ENCODE measurements around the gene DOCK8.

Gene DOCK8

GRCh38 chr9:318646-319045, 104.0 kb downstream of the DOCK8 start:
- H3K4me1 Mint-ChIP-seq, result no peaks in the 10 kb centered on the region
- no peak overlapping the region for H3K27ac Mint-ChIP-seq
- peaks cover 12% of the 10 kb centered on the region for H3K27me3 Mint-ChIP-seq (ENCODE audit: low read depth, poor library complexity)
- H3K9me3 Mint-ChIP-seq, result no peaks in the 10 kb centered on the region
- no peak for DNase-seq
- no peak overlapping the region for H3K4me3 Mint-ChIP-seq
- no peak for TF ChIP-seq CTCF (IDR thresholded peaks at IDR 0.05)
- H3K36me3 Mint-ChIP-seq (ENCODE audit: low read depth), result no peaks in the 10 kb centered on the region

GRCh38 chr9:324971-325370, 110.3 kb downstream of the DOCK8 start:
- no peak overlapping the region for H3K4me3 Mint-ChIP-seq
- no peak for TF ChIP-seq CTCF (IDR thresholded peaks at IDR 0.05)
- no peaks in the 10 kb centered on the region for H3K9me3 Mint-ChIP-seq
- no peaks in the 10 kb centered on the region for H3K27me3 Mint-ChIP-seq (ENCODE audit: low read depth, poor library complexity)
- H3K4me1 Mint-ChIP-seq, result peaks cover 5% of the 10 kb centered on the region
- no peak for DNase-seq
- H3K36me3 Mint-ChIP-seq (ENCODE audit: low read depth), result no peaks in the 10 kb centered on the region
- no peak overlapping the region for H3K27ac Mint-ChIP-seq

GRCh38 chr9:326667-327066, 112.0 kb downstream of the DOCK8 start:
- no peaks in the 10 kb centered on the region for H3K36me3 Mint-ChIP-seq (ENCODE audit: low read depth)
- peaks cover 5% of the 10 kb centered on the region for H3K4me1 Mint-ChIP-seq
- TF ChIP-seq CTCF (IDR thresholded peaks at IDR 0.05), result no peak
- no peaks in the 10 kb centered on the region for H3K9me3 Mint-ChIP-seq
- H3K27me3 Mint-ChIP-seq (ENCODE audit: low read depth, poor library complexity), result peaks cover 2% of the 10 kb centered on the region
- H3K27ac Mint-ChIP-seq, result no peak overlapping the region
- H3K4me3 Mint-ChIP-seq, result no peak overlapping the region
- DNase-seq, result no peak

GRCh38 chr9:328453-328852, 113.8 kb downstream of the DOCK8 start:
- H3K4me3 Mint-ChIP-seq, result no peak overlapping the region
- TF ChIP-seq CTCF (IDR thresholded peaks at IDR 0.05), result no peak
- no peak overlapping the region for H3K27ac Mint-ChIP-seq
- H3K27me3 Mint-ChIP-seq (ENCODE audit: low read depth, poor library complexity), result peaks cover 2% of the 10 kb centered on the region
- no peak for DNase-seq
- H3K9me3 Mint-ChIP-seq, result no peaks in the 10 kb centered on the region
- H3K36me3 Mint-ChIP-seq (ENCODE audit: low read depth), result no peaks in the 10 kb centered on the region
- H3K4me1 Mint-ChIP-seq, result peaks cover 5% of the 10 kb centered on the region

GRCh38 chr9:331197-331596, 116.5 kb downstream of the DOCK8 start:
- TF ChIP-seq CTCF (IDR thresholded peaks at IDR 0.05), result no peak
- Mint-ChIP-seq H3K27me3 (ENCODE audit: low read depth, poor library complexity) (peaks cover 6% of the 10 kb centered on the region), H3K4me3 (no peak overlapping the region), H3K36me3 (ENCODE audit: low read depth) (no peaks in the 10 kb centered on the region), H3K27ac (no peak overlapping the region), H3K4me1 (peaks cover 5% of the 10 kb centered on the region), H3K9me3 (no peaks in the 10 kb centered on the region)
- no peak for DNase-seq

GRCh38 chr9:335373-335772, 120.7 kb downstream of the DOCK8 start:
- no peak for DNase-seq
- Mint-ChIP-seq H3K27me3 (ENCODE audit: low read depth, poor library complexity) (peaks cover 10% of the 10 kb centered on the region), H3K4me3 (no peak overlapping the region), H3K27ac (no peak overlapping the region), H3K9me3 (no peaks in the 10 kb centered on the region), H3K4me1 (no peaks in the 10 kb centered on the region), H3K36me3 (ENCODE audit: low read depth) (no peaks in the 10 kb centered on the region)
- no peak for TF ChIP-seq CTCF (IDR thresholded peaks at IDR 0.05)

All from nephron progenitor cell (in vitro differentiated cells).